Measurements from ENCODE around the gene FAM120B.

DNA sequence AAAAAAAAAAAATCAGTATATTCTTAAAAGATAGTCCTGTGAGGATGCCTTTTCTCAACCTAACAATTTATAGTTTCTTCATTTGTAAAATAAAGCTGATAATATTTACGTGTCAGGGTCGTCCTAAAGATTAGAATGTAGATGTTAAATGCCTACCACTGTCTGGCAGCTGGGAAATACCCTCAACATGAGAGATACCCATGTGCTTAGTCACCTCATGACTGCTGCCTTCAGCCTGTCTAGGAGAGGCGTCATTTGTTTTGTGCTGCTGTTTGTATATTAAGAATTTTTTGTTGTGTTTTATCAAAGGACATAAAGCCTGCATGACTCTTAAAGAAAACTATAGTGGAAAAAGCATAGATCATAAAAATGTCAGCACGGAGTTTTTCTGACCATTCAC lies 9.5 kb downstream of the FAM120B start:
- TF ChIP-seq, protein P1, sequence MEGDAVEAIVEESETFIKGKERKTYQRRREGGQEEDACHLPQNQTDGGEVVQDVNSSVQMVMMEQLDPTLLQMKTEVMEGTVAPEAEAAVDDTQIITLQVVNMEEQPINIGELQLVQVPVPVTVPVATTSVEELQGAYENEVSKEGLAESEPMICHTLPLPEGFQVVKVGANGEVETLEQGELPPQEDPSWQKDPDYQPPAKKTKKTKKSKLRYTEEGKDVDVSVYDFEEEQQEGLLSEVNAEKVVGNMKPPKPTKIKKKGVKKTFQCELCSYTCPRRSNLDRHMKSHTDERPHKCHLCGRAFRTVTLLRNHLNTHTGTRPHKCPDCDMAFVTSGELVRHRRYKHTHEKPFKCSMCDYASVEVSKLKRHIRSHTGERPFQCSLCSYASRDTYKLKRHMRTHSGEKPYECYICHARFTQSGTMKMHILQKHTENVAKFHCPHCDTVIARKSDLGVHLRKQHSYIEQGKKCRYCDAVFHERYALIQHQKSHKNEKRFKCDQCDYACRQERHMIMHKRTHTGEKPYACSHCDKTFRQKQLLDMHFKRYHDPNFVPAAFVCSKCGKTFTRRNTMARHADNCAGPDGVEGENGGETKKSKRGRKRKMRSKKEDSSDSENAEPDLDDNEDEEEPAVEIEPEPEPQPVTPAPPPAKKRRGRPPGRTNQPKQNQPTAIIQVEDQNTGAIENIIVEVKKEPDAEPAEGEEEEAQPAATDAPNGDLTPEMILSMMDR (conservative IDR thresholded peaks at IDR 0.05; ENCODE audit: low read depth in 2 of 2): no peak
- no peak for TF ChIP-seq CREB1 (CRISPR knock-in tag; IDR thresholded peaks at IDR 0.05; ENCODE audit: low read depth)
- no peak for TF ChIP-seq POLR2AphosphoS5 (IDR thresholded peaks at IDR 0.05; ENCODE audit: low read depth)
- TF ChIP-seq EZH2phosphoT487 (IDR thresholded peaks at IDR 0.05; ENCODE audit: unreplicated experiment): no peak
- TF ChIP-seq, protein P2, sequence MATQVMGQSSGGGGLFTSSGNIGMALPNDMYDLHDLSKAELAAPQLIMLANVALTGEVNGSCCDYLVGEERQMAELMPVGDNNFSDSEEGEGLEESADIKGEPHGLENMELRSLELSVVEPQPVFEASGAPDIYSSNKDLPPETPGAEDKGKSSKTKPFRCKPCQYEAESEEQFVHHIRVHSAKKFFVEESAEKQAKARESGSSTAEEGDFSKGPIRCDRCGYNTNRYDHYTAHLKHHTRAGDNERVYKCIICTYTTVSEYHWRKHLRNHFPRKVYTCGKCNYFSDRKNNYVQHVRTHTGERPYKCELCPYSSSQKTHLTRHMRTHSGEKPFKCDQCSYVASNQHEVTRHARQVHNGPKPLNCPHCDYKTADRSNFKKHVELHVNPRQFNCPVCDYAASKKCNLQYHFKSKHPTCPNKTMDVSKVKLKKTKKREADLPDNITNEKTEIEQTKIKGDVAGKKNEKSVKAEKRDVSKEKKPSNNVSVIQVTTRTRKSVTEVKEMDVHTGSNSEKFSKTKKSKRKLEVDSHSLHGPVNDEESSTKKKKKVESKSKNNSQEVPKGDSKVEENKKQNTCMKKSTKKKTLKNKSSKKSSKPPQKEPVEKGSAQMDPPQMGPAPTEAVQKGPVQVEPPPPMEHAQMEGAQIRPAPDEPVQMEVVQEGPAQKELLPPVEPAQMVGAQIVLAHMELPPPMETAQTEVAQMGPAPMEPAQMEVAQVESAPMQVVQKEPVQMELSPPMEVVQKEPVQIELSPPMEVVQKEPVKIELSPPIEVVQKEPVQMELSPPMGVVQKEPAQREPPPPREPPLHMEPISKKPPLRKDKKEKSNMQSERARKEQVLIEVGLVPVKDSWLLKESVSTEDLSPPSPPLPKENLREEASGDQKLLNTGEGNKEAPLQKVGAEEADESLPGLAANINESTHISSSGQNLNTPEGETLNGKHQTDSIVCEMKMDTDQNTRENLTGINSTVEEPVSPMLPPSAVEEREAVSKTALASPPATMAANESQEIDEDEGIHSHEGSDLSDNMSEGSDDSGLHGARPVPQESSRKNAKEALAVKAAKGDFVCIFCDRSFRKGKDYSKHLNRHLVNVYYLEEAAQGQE (IDR thresholded peaks at IDR 0.05; ENCODE audit: unreplicated experiment): no peak
- TF ChIP-seq EZH2 (IDR thresholded peaks at IDR 0.05; ENCODE audit: low read depth, unreplicated experiment): no peak
- TF ChIP-seq ZNF331 (CRISPR knock-in tag; IDR thresholded peaks at IDR 0.05; ENCODE audit: low read depth): no peak

Data from GM23338 (cell line).